ENCODE results near the gene SAFB2.

The SAFB2 gene

GRCh38 chr19:5587661-5588060, 34.9 kb downstream of the SAFB2 start:
- TF ChIP-seq POLR2AphosphoS5 (IDR thresholded peaks at IDR 0.05; ENCODE audit: low read depth, low read length) (no peak), SIN3A (IDR thresholded peaks at IDR 0.05; ENCODE audit: borderline replicate concordance, insufficient read depth, low read length) (no peak), TAF1 (IDR thresholded peaks at IDR 0.05; ENCODE audit: borderline replicate concordance, insufficient read depth, low read length) (no peak), FOXP2 (optimal IDR thresholded peaks at IDR 0.05; ENCODE audit: borderline replicate concordance, extremely low read depth, extremely low read length, insufficient read depth) (no peak)
- TF ChIP-seq, protein P1, sequence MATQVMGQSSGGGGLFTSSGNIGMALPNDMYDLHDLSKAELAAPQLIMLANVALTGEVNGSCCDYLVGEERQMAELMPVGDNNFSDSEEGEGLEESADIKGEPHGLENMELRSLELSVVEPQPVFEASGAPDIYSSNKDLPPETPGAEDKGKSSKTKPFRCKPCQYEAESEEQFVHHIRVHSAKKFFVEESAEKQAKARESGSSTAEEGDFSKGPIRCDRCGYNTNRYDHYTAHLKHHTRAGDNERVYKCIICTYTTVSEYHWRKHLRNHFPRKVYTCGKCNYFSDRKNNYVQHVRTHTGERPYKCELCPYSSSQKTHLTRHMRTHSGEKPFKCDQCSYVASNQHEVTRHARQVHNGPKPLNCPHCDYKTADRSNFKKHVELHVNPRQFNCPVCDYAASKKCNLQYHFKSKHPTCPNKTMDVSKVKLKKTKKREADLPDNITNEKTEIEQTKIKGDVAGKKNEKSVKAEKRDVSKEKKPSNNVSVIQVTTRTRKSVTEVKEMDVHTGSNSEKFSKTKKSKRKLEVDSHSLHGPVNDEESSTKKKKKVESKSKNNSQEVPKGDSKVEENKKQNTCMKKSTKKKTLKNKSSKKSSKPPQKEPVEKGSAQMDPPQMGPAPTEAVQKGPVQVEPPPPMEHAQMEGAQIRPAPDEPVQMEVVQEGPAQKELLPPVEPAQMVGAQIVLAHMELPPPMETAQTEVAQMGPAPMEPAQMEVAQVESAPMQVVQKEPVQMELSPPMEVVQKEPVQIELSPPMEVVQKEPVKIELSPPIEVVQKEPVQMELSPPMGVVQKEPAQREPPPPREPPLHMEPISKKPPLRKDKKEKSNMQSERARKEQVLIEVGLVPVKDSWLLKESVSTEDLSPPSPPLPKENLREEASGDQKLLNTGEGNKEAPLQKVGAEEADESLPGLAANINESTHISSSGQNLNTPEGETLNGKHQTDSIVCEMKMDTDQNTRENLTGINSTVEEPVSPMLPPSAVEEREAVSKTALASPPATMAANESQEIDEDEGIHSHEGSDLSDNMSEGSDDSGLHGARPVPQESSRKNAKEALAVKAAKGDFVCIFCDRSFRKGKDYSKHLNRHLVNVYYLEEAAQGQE (IDR thresholded peaks at IDR 0.05; ENCODE audit: insufficient read depth in 1 of 2, low read depth in 2 of 2, low read length in 2 of 2): no peak

- TF ChIP-seq POLR2AphosphoS5 (IDR thresholded peaks at IDR 0.05; ENCODE audit: low read depth, low read length) (no peak), TAF1 (IDR thresholded peaks at IDR 0.05; ENCODE audit: borderline replicate concordance, insufficient read depth, low read length) (no peak), SIN3A (IDR thresholded peaks at IDR 0.05; ENCODE audit: borderline replicate concordance, insufficient read depth, low read length) (no peak), FOXP2 (optimal IDR thresholded peaks at IDR 0.05; ENCODE audit: borderline replicate concordance, extremely low read depth, extremely low read length, insufficient read depth) (no peak)
- TF ChIP-seq, protein P1 (IDR thresholded peaks at IDR 0.05; ENCODE audit: insufficient read depth in 1 of 2, low read depth in 2 of 2, low read length in 2 of 2): no peak
Measured at GRCh38 chr19:5587071-5587455, 35.5 kb downstream of the SAFB2 start.

GRCh38 chr19:5586300-5587070, 36.1 kb downstream of the SAFB2 start:
- no peak for TF ChIP-seq TAF1 (IDR thresholded peaks at IDR 0.05; ENCODE audit: borderline replicate concordance, insufficient read depth, low read length)
- TF ChIP-seq FOXP2 (optimal IDR thresholded peaks at IDR 0.05; ENCODE audit: borderline replicate concordance, extremely low read depth, extremely low read length, insufficient read depth): no peak
- TF ChIP-seq SIN3A (IDR thresholded peaks at IDR 0.05; ENCODE audit: borderline replicate concordance, insufficient read depth, low read length): no peak
- no peak for TF ChIP-seq POLR2AphosphoS5 (IDR thresholded peaks at IDR 0.05; ENCODE audit: low read depth, low read length)
- TF ChIP-seq, protein P1 (IDR thresholded peaks at IDR 0.05; ENCODE audit: insufficient read depth in 1 of 2, low read depth in 2 of 2, low read length in 2 of 2): no peak

DNA sequence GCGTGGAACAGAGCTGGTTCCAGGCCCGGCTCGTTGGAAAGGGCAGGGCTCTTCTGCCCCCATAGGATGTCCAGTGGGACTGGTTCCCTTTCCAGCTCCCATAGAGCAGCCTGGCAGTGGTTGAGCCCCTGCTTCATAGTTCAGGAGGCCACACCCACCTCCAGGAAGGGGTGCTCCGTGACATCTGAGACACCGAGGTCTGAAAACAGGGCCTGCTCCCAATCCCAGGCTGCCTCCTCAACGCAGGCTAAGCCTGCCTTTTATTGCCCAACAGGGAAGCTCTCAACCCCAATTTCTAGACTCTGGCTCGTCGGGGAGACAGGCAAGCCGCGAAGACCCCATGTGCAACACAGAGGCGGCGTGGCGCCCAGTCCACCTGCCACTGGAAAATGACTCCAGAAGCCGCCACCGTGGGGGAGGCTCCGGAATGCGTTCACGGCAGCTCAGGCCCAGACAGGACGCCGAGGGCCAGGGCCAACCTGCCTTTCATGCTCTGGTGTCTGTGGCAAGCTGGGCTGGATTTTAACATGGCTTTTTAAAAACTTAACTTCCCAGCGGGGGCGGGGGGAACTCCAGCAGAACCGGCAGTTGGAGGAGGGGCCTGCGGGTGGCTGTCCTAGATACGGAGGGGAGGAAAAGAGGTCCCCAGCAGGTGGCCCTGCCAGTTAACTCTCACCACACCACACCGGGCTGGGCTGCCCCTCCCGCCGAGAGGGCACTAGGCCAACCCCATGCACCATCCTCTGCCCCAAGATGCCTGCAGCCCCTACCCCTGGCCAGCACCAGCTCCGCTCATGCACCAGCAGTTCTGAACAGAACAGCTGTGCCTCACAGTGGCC, 36.9 kb downstream of the SAFB2 start:
- TF ChIP-seq TAF1 (IDR thresholded peaks at IDR 0.05; ENCODE audit: borderline replicate concordance, insufficient read depth, low read length) (no peak), POLR2AphosphoS5 (IDR thresholded peaks at IDR 0.05; ENCODE audit: low read depth, low read length) (no peak), FOXP2 (optimal IDR thresholded peaks at IDR 0.05; ENCODE audit: borderline replicate concordance, extremely low read depth, extremely low read length, insufficient read depth) (no peak), SIN3A (IDR thresholded peaks at IDR 0.05; ENCODE audit: borderline replicate concordance, insufficient read depth, low read length) (no peak)
- TF ChIP-seq, protein P1 (IDR thresholded peaks at IDR 0.05; ENCODE audit: insufficient read depth in 1 of 2, low read depth in 2 of 2, low read length in 2 of 2): no peak

Data from PFSK-1 (cell line).